ENCODE results near the gene AUTS2. TPM values are rescaled to one million over a fixed set of nuclear protein-coding genes. Genes with fewer than 3 reads are reported as not detected.

Gene AUTS2
- total and polyA plus RNA-seq, 2 of the 8 experiments (the other 6 are each of a cell fraction or from before 2014, with no cell fraction given) = 25.9 to 101 TPM

- TF ChIP-seq SP4 (IDR thresholded peaks at IDR 0.05; ENCODE audit: low read length) = no peak
- no peak for TF ChIP-seq EGR1 (IDR thresholded peaks at IDR 0.05; ENCODE audit: borderline replicate concordance, low read depth, low read length)
- TF ChIP-seq EZH2 (IDR thresholded peaks at IDR 0.05; ENCODE audit: low read depth, low read length, severe bottlenecking) = no peak
- no peak for TF ChIP-seq NANOG (IDR thresholded peaks at IDR 0.05; ENCODE audit: insufficient read depth, low read depth, low read length, poor library complexity, severe bottlenecking)
- no peak for TF ChIP-seq SP1 (IDR thresholded peaks at IDR 0.05; ENCODE audit: low read depth, low read length)
- TF ChIP-seq POLR2A (IDR thresholded peaks at IDR 0.05; ENCODE audit: control extremely low read depth in 1 of 2, low read depth in 2 of 2, low read length in 2 of 2) = no peak
- no peak for TF ChIP-seq FOSL1 (IDR thresholded peaks at IDR 0.05; ENCODE audit: insufficient read depth, low read depth, low read length)
- TF ChIP-seq SIN3A (conservative IDR thresholded peaks at IDR 0.05 in 1 of 2, IDR thresholded peaks at IDR 0.05 in 1 of 2; ENCODE audit: low read depth in 1 of 2, low read length in 2 of 2) = no peak
- no peak for TF ChIP-seq KDM5A (IDR thresholded peaks at IDR 0.05; ENCODE audit: low read length)
- TF ChIP-seq TEAD4 (IDR thresholded peaks at IDR 0.05; ENCODE audit: low read depth, low read length) = no peak
Observed at GRCh38 chr7:69561266-69561960, 36.9 kb upstream of the AUTS2 start (continued).
